HepG2 (cell line): ENCODE measurements around the gene METTL27. TPM values are rescaled to one million over a fixed set of nuclear protein-coding genes. Genes with fewer than 3 reads are reported as not detected.

Experiments
- ARNT ChIP-seq: fragments of 450-650 bp; IDR thresholded peaks from 2 replicates; pipeline ENCODE4 v1.6.1; 2017
- CREB1 ChIP-seq, 2 experiments: fragments of 450-650 bp in 1 of 2; IDR thresholded peaks; 2 replicates each; pipeline ENCODE4 v1.6.1; 2016 to 2017; ENCODE audit warnings: control low read depth in 1 of 2, mild to moderate bottlenecking in 1 of 2, missing compliant biosample characterization in 1 of 2, missing genetic modification characterization in 1 of 2
- CREM ChIP-seq, 2 experiments: sonication (generic) in 1 of 2; formaldehyde crosslinking in 1 of 2; IDR thresholded peaks; 2 replicates each; pipeline versions ENCODE4 v1.4.0 to v1.6.1; 2016 to 2020; ENCODE audit warnings: antibody characterized with exemption in 1 of 2, mild to moderate bottlenecking in 1 of 2, missing genetic modification reagents in 1 of 2
- ELF1 ChIP-seq: sonication (generic); formaldehyde crosslinking; IDR thresholded peaks from 2 replicates; pipeline ENCODE4 v1.4.0; 2020; ENCODE audit warnings: missing genetic modification reagents
- ELF3 ChIP-seq: IDR thresholded peaks from 2 replicates; pipeline ENCODE4 v1.6.1; 2016; ENCODE audit warnings: missing genetic modification reagents, missing compliant biosample characterization
- HDAC2 ChIP-seq: sonication (generic); formaldehyde crosslinking; IDR thresholded peaks from 2 replicates; pipeline ENCODE4 v1.4.0; 2020; ENCODE audit warnings: missing genetic modification reagents
- KAT2B ChIP-seq: fragments of 150-350 bp; IDR thresholded peaks from 2 replicates; pipeline ENCODE4 v1.6.1; 2014; ENCODE audit warnings: low read depth, low read length, borderline replicate concordance
- MED1 ChIP-seq: sonication (generic); formaldehyde crosslinking; IDR thresholded peaks from 2 replicates; pipeline ENCODE4 v1.4.0; 2020; ENCODE audit warnings: missing genetic modification reagents
- MED8 ChIP-seq: sonication (generic); formaldehyde crosslinking; IDR thresholded peaks from 2 replicates; pipeline ENCODE4 v1.8.1; 2023; ENCODE audit warnings: mild to moderate bottlenecking, missing genetic modification reagents; ENCODE audit not compliant: insufficient replicate concordance
- NR2C2 ChIP-seq: sonication (generic); formaldehyde crosslinking; IDR thresholded peaks from 2 replicates; pipeline ENCODE4 v1.4.0; 2020; ENCODE audit warnings: missing genetic modification reagents, mild to moderate bottlenecking, moderate library complexity, borderline replicate concordance
- SMC3 ChIP-seq: IDR thresholded peaks from 2 replicates; pipeline ENCODE4 v1.6.1; 2011; ENCODE audit warnings: low read length, improper control_type of control experiment
- TP53 ChIP-seq: sonication (generic); formaldehyde crosslinking; conservative IDR thresholded peaks from 2 replicates; pipeline ENCODE4 v1.4.0; 2020; ENCODE audit warnings: missing genetic modification reagents
- ZNF619 ChIP-seq: sonication (generic); formaldehyde crosslinking; IDR thresholded peaks from 2 replicates; pipeline ENCODE4 v1.4.0; 2020; ENCODE audit warnings: mild to moderate bottlenecking, missing genetic modification reagents
- polyA plus RNA-seq, 8 experiments: library from polyadenylated mRNA; depleted of rRNA in 3 of 8; stranded (reverse) in 7 of 8; unstranded in 1 of 8; fragments of >200 nt; fragmentation: Illumina TruSeq in 4 of 8; extraction: Trizol in 4 of 8; gene quantifications; 2 replicates each; pipeline versions ENCODE4 v1.2.1 to v1.2.3, GENCODE V29; 2011 to 2016; ENCODE audit warnings: low read depth in 4 of 8, missing spikeins in 1 of 8, mixed read lengths in 1 of 8; ENCODE audit not compliant: insufficient read depth in 1 of 8
- total RNA-seq, 5 experiments: library from RNA; depleted of rRNA; stranded (reverse); fragments of >200 nt; fragmentation: Illumina TruSeq; extraction: Trizol; gene quantifications; 2 replicates each; pipeline ENCODE4 v1.2.3, GENCODE V29; 2016; ENCODE audit warnings: low read depth in 1 of 5
- TF ChIP-seq, protein P1 (sequence below): sonication (generic); formaldehyde crosslinking; IDR thresholded peaks from 2 replicates; pipeline ENCODE4 v1.4.0; 2020; ENCODE audit warnings: mild to moderate bottlenecking, missing genetic modification reagents
- TF ChIP-seq, protein P2 (sequence below): sonication (generic); formaldehyde crosslinking; IDR thresholded peaks from 2 replicates; pipeline ENCODE4 v1.5.0; 2020; ENCODE audit warnings: mild to moderate bottlenecking, missing genetic modification reagents, borderline replicate concordance
- TF ChIP-seq, protein P3 (sequence below): sonication (generic); formaldehyde crosslinking; IDR thresholded peaks from 2 replicates; pipeline ENCODE4 v1.4.0; 2020; ENCODE audit warnings: missing genetic modification reagents

The METTL27 gene
- total and polyA plus RNA-seq, 2 of the 13 experiments (the other 11 are each of a cell fraction or from before 2014, with no cell fraction given): 2.0 to 3.0 TPM

DNA sequence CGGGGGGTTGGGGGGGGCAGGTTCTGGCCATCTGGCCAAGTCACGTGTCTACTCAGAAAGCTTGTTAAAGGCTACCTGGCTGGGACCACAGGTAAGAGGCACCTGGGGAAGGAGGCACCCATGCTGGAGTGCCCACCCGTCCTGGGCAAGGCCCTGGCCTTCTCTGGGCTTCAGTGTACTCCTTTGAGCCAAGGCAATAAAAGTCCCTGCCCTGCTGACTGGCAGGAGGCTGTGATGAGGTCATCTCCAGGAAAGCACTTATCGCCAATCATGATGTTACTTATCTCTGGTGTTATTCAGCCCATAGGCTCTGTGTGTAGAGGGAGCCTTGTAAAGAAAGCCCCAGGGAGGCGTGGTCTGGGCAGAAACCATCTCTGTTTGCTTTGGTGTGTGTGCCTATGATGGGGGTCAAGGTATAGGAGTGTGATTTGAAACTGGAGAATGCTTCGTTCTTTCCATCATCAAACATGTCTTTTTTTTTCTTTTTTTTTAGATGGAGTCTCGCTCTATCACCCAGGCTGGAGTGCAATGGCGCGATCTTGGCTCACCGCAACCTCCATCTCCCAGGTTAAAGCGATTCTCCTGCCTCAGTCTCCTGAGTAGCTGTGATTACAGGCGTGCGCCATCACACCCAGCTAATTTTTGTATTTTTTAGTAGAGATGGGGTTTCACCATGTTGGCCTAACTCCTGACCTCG is 14.1 kb downstream of the METTL27 start (continued):
- no peak for TF ChIP-seq KAT2B
- TF ChIP-seq NR2C2: no peak
- TF ChIP-seq, protein P1, sequence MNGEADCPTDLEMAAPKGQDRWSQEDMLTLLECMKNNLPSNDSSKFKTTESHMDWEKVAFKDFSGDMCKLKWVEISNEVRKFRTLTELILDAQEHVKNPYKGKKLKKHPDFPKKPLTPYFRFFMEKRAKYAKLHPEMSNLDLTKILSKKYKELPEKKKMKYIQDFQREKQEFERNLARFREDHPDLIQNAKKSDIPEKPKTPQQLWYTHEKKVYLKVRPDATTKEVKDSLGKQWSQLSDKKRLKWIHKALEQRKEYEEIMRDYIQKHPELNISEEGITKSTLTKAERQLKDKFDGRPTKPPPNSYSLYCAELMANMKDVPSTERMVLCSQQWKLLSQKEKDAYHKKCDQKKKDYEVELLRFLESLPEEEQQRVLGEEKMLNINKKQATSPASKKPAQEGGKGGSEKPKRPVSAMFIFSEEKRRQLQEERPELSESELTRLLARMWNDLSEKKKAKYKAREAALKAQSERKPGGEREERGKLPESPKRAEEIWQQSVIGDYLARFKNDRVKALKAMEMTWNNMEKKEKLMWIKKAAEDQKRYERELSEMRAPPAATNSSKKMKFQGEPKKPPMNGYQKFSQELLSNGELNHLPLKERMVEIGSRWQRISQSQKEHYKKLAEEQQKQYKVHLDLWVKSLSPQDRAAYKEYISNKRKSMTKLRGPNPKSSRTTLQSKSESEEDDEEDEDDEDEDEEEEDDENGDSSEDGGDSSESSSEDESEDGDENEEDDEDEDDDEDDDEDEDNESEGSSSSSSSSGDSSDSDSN (CRISPR knock-in tag): no peak
- TF ChIP-seq MED1 (CRISPR knock-in tag): peak; percentile 29; the same call in 1 of the 2 replicates
- TF ChIP-seq ZNF619: no peak
- TF ChIP-seq, protein P2, sequence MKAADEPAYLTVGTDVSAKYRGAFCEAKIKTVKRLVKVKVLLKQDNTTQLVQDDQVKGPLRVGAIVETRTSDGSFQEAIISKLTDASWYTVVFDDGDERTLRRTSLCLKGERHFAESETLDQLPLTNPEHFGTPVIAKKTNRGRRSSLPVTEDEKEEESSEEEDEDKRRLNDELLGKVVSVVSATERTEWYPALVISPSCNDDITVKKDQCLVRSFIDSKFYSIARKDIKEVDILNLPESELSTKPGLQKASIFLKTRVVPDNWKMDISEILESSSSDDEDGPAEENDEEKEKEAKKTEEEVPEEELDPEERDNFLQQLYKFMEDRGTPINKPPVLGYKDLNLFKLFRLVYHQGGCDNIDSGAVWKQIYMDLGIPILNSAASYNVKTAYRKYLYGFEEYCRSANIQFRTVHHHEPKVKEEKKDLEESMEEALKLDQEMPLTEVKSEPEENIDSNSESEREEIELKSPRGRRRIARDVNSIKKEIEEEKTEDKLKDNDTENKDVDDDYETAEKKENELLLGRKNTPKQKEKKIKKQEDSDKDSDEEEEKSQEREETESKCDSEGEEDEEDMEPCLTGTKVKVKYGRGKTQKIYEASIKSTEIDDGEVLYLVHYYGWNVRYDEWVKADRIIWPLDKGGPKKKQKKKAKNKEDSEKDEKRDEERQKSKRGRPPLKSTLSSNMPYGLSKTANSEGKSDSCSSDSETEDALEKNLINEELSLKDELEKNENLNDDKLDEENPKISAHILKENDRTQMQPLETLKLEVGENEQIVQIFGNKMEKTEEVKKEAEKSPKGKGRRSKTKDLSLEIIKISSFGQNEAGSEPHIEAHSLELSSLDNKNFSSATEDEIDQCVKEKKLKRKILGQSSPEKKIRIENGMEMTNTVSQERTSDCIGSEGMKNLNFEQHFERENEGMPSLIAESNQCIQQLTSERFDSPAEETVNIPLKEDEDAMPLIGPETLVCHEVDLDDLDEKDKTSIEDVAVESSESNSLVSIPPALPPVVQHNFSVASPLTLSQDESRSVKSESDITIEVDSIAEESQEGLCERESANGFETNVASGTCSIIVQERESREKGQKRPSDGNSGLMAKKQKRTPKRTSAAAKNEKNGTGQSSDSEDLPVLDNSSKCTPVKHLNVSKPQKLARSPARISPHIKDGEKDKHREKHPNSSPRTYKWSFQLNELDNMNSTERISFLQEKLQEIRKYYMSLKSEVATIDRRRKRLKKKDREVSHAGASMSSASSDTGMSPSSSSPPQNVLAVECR (CRISPR knock-in tag): no peak
- TF ChIP-seq CREM (IDR thresholded peaks at IDR 0.05): peak; percentile 25; the same call in 1 of the 2 replicates
- no peak for TF ChIP-seq CREM (CRISPR knock-in tag; IDR thresholded peaks at IDR 0.05)
- TF ChIP-seq, protein P3, sequence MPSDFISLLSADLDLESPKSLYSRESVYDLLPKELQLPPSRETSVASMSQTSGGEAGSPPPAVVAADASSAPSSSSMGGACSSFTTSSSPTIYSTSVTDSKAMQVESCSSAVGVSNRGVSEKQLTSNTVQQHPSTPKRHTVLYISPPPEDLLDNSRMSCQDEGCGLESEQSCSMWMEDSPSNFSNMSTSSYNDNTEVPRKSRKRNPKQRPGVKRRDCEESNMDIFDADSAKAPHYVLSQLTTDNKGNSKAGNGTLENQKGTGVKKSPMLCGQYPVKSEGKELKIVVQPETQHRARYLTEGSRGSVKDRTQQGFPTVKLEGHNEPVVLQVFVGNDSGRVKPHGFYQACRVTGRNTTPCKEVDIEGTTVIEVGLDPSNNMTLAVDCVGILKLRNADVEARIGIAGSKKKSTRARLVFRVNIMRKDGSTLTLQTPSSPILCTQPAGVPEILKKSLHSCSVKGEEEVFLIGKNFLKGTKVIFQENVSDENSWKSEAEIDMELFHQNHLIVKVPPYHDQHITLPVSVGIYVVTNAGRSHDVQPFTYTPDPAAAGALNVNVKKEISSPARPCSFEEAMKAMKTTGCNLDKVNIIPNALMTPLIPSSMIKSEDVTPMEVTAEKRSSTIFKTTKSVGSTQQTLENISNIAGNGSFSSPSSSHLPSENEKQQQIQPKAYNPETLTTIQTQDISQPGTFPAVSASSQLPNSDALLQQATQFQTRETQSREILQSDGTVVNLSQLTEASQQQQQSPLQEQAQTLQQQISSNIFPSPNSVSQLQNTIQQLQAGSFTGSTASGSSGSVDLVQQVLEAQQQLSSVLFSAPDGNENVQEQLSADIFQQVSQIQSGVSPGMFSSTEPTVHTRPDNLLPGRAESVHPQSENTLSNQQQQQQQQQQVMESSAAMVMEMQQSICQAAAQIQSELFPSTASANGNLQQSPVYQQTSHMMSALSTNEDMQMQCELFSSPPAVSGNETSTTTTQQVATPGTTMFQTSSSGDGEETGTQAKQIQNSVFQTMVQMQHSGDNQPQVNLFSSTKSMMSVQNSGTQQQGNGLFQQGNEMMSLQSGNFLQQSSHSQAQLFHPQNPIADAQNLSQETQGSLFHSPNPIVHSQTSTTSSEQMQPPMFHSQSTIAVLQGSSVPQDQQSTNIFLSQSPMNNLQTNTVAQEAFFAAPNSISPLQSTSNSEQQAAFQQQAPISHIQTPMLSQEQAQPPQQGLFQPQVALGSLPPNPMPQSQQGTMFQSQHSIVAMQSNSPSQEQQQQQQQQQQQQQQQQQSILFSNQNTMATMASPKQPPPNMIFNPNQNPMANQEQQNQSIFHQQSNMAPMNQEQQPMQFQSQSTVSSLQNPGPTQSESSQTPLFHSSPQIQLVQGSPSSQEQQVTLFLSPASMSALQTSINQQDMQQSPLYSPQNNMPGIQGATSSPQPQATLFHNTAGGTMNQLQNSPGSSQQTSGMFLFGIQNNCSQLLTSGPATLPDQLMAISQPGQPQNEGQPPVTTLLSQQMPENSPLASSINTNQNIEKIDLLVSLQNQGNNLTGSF (CRISPR knock-in tag): no peak
- no peak for TF ChIP-seq SMC3
- no peak for TF ChIP-seq ARNT
- TF ChIP-seq MED8 (CRISPR knock-in tag): no peak
- no peak for TF ChIP-seq ELF1 (CRISPR knock-in tag)
- no peak for TF ChIP-seq ELF3
- no peak for TF ChIP-seq CREB1 (IDR thresholded peaks at IDR 0.05)
- TF ChIP-seq CREB1 (CRISPR knock-in tag; IDR thresholded peaks at IDR 0.05): peak; percentile 45
- TF ChIP-seq TP53 (CRISPR knock-in tag): no peak
- TF ChIP-seq HDAC2 (CRISPR knock-in tag): 0 out of 2 replicates have a peak, but pooled peaks have one; percentile 18
